Stomach (tissue), 9 donors: ENCODE results near the gene TMEM219. TPM values are rescaled to one million over a fixed set of nuclear protein-coding genes. Genes with fewer than 3 reads are reported as not detected.

Experiments used
- DNase-seq, 2 donors: peaks; one replicate each; pipeline versions ENCODE4 v3.0.0 to v3.0.0-alpha.2; 2013 to 2019
- H3K27ac ChIP-seq, 5 donors: fragments of 200-600 bp in 4 of 5; sonication (generic) in 4 of 5; one replicate each; pipeline ENCODE4 v1.5.1; 2013 to 2019; ENCODE audit warnings: mild to moderate bottlenecking in 1 of 5, moderate library complexity in 1 of 5
- H3K27me3 ChIP-seq, 3 donors: fragments of 200-600 bp; sonication (generic); one replicate each; pipeline ENCODE4 v1.5.1; 2017 to 2019; ENCODE audit warnings: mixed run types in 1 of 3
- H3K36me3 ChIP-seq, 4 donors: fragments of 200-600 bp; sonication (generic); 1 replicate in 3 of 4; 2 replicates in 1 of 4; pipeline ENCODE4 v1.5.1; 2016 to 2019
- H3K4me1 ChIP-seq, 4 donors: fragments of 200-600 bp; sonication (generic); one replicate each; pipeline ENCODE4 v1.5.1; 2016 to 2019
- H3K4me3 ChIP-seq, 4 donors: fragments of 200-600 bp; sonication (generic) in 3 of 4; one replicate each; pipeline ENCODE4 v1.5.1; 2016 to 2019; ENCODE audit warnings: mild to moderate bottlenecking in 1 of 4
- H3K9me3 ChIP-seq, 4 donors: fragments of 200-600 bp; sonication (generic); one replicate each; pipeline ENCODE4 v1.5.1; 2016 to 2019
- CTCF ChIP-seq, 7 experiments: fragments of 450-650 bp in 4 of 7; fragments of 200-600 bp in 3 of 7; sonication (generic) in 3 of 7; IDR thresholded peaks; one replicate each; pipeline ENCODE4 v1.5.1; 2016 to 2019; ENCODE audit warnings: antibody characterized with exemption in 7 of 7, control low read depth in 2 of 7, mild to moderate bottlenecking in 1 of 7
- EP300 ChIP-seq: sonication (generic); formaldehyde crosslinking; IDR thresholded peaks from one replicate; pipeline ENCODE4 v1.6.1; 2017; ENCODE audit warnings: antibody characterized with exemption
- POLR2A ChIP-seq, 4 donors: fragments of 450-650 bp; IDR thresholded peaks; one replicate each; pipeline ENCODE4 v1.6.1; 2016; ENCODE audit warnings: antibody characterized with exemption in 4 of 4, control low read depth in 2 of 4, mild to moderate bottlenecking in 1 of 4, moderate library complexity in 1 of 4
- POLR2AphosphoS5 ChIP-seq, 3 donors: sonication (generic); formaldehyde crosslinking; IDR thresholded peaks; one replicate each; pipeline ENCODE4 v1.6.1; 2016; ENCODE audit warnings: antibody characterized with exemption in 3 of 3
- WGBS, 5 donors: extraction: QIAGEN DNeasy Blood & Tissue Kit in 3 of 5; methylation state at CpG; one replicate each; pipeline versions ENCODE4 v1.1.5 to v1.1.7; 2013 to 2018; 5-methylcytosine and 5-hydroxymethylcytosine counted together
- intact Hi-C: fragments of 100-400 bp; cut with DNase I; formaldehyde crosslinking; loops from one replicate; pipeline ENCODE4 v1.15.1; 2023; ENCODE audit warnings: low total_unique reads
- polyA plus RNA-seq, 3 donors: library from polyadenylated mRNA; stranded (reverse); fragments of 200-250 nt; gene quantifications; one replicate each; pipeline ENCODE4 v1.2.3, GENCODE V29; 2013
- total RNA-seq, 5 donors: library from RNA; depleted of rRNA; stranded (reverse); fragments of >200 nt; gene quantifications; one replicate each; pipeline versions ENCODE4 v1.1.0 to v1.2.3, GENCODE V29; 2014 to 2016
- donor health status: healthy with polysubstance abuse.
- donor health status: Bipolar disorder and iron deficiency.
- donor health status: healthy.

TMEM219 gene
- total and polyA plus RNA-seq, 8 donors, result 32.1 to 286 (median 139) TPM

- H3K27ac ChIP-seq, result no peak overlapping the region
- H3K4me3 ChIP-seq, result no peak overlapping the region
- no peaks in the 10 kb centered on the region for H3K27me3 ChIP-seq
- WGBS, 5 donors, result 87 to 91% (median 89%) methylated on average over 6 of the region's 6 CpGs
- H3K9me3 ChIP-seq, result no peaks in the 10 kb centered on the region
- peaks cover 0 to 64% (median 51%) of the 10 kb centered on the region in 4 donors for H3K36me3 ChIP-seq
- no peak for TF ChIP-seq CTCF (IDR thresholded peaks at IDR 0.05)
- TF ChIP-seq EP300, result no peak
- no peak for TF ChIP-seq POLR2AphosphoS5 (IDR thresholded peaks at IDR 0.05)
- no peak for TF ChIP-seq POLR2A (IDR thresholded peaks at IDR 0.05)
- DNase-seq, result no peak
- intact Hi-C loops, result no loop called here
- H3K4me1 ChIP-seq, result peaks cover 15 to 30% (median 27%) of the 10 kb centered on the region in 4 donors
Measured at GRCh38 chr16:29999605-30000004, 37.7 kb downstream of the TMEM219 start.

- WGBS, 5 donors, result 82 to 87% (median 85%) methylated on average over 32 to 33 of the region's 33 CpGs
Measured at GRCh38 chr16:30000735-30001631, 39.1 kb downstream of the TMEM219 start.

GRCh38 chr16:30002614-30003346 lies 40.9 kb downstream of the TMEM219 start:
- WGBS, 5 donors, result 83 to 91% (median 87%) methylated on average over 19 of the region's 19 CpGs
- TF ChIP-seq POLR2AphosphoS5 (IDR thresholded peaks at IDR 0.05) (no peak), POLR2A (IDR thresholded peaks at IDR 0.05) (no peak), CTCF (IDR thresholded peaks at IDR 0.05) (no peak), EP300 (no peak)

More at GRCh38 chr16:30000735-30001631, 39.1 kb downstream of the TMEM219 start:
- H3K9me3 ChIP-seq, result no peaks in the 10 kb centered on the region
- H3K4me3 ChIP-seq, result no peak overlapping the region
- TF ChIP-seq POLR2AphosphoS5 (IDR thresholded peaks at IDR 0.05), result no peak
- no peak for TF ChIP-seq EP300
- no peak for TF ChIP-seq CTCF (IDR thresholded peaks at IDR 0.05)
- no peak for TF ChIP-seq POLR2A (IDR thresholded peaks at IDR 0.05)
- intact Hi-C loops, result no loop called here
- no peak for DNase-seq
- peaks cover 18 to 35% (median 32%) of the 10 kb centered on the region in 4 donors for H3K4me1 ChIP-seq
- H3K27ac ChIP-seq, result no peak overlapping the region
- no peaks in the 10 kb centered on the region for H3K27me3 ChIP-seq
- peaks cover 0 to 66% (median 51%) of the 10 kb centered on the region in 4 donors for H3K36me3 ChIP-seq

GRCh38 chr16:30003670-30004423 lies 42.0 kb downstream of the TMEM219 start:
- no peak for DNase-seq
- Histone ChIP-seq H3K4me3 (no peak overlapping the region), H3K9me3 (no peaks in the 10 kb centered on the region), H3K36me3 (peaks cover 0 to 52% (median 46%) of the 10 kb centered on the region in 4 donors), H3K27me3 (peaks cover 0 to 16% (median 0%) of the 10 kb centered on the region in 3 donors), H3K27ac (no peak overlapping the region), H3K4me1 (peaks cover 9 to 20% (median 19%) of the 10 kb centered on the region in 4 donors)
- no peak for TF ChIP-seq POLR2AphosphoS5 (IDR thresholded peaks at IDR 0.05)
- TF ChIP-seq CTCF (IDR thresholded peaks at IDR 0.05), result no peak
- no peak for TF ChIP-seq EP300
- no peak for TF ChIP-seq POLR2A (IDR thresholded peaks at IDR 0.05)
- 73 to 85% (median 79%) methylated on average over 13 to 17 of the region's 17 CpGs for WGBS, 5 donors
- intact Hi-C loops, result no loop called here

More at GRCh38 chr16:30002614-30003346, 40.9 kb downstream of the TMEM219 start:
- Histone ChIP-seq H3K4me1 (peaks cover 9 to 20% (median 19%) of the 10 kb centered on the region in 4 donors), H3K36me3 (peaks cover 0 to 60% (median 51%) of the 10 kb centered on the region in 4 donors), H3K4me3 (no peak overlapping the region), H3K27me3 (peaks cover 0 to 5% (median 0%) of the 10 kb centered on the region in 3 donors), H3K9me3 (no peaks in the 10 kb centered on the region), H3K27ac (no peak overlapping the region)
- no peak for DNase-seq
- intact Hi-C loops, result no loop called here
